IPS DF 6.9 (cell line): ENCODE data around the gene ADAMTS16.

ENCODE experiments used
- DNase-seq: peaks from one replicate; pipeline ENCODE4 v3.0.0-alpha.2; 2013; ENCODE audit warnings: low read depth, low spot score
- H3K27ac ChIP-seq: one replicate; pipeline ENCODE4 v1.5.1; 2013; ENCODE audit warnings: low read length, control low read depth
- H3K27me3 ChIP-seq: 2 replicates; pipeline ENCODE4 v1.6.1; 2013; ENCODE audit warnings: mild to moderate bottlenecking, low read length; ENCODE audit not compliant: control insufficient read depth, insufficient read depth
- H3K36me3 ChIP-seq: 2 replicates; pipeline ENCODE4 v1.6.1; 2013; ENCODE audit warnings: low read length; ENCODE audit not compliant: control insufficient read depth, insufficient read depth
- H3K4me1 ChIP-seq: 2 replicates; pipeline ENCODE4 v1.6.1; 2013; ENCODE audit warnings: low read length; ENCODE audit not compliant: control insufficient read depth, insufficient read depth
- H3K4me3 ChIP-seq: 2 replicates; pipeline ENCODE4 v1.5.1; 2013; ENCODE audit warnings: mild to moderate bottlenecking, low read length
- H3K9me3 ChIP-seq: 2 replicates; pipeline ENCODE4 v1.6.1; 2013; ENCODE audit warnings: low read length, inconsistent platforms; ENCODE audit not compliant: control insufficient read depth, insufficient read depth
- WGBS: extraction: QIAGEN DNeasy Blood & Tissue Kit; methylation state at CpG from one replicate; pipeline ENCODE4 v1.1.7; 2013; ENCODE audit warnings: mixed read lengths, missing lambda C conversion rate; ENCODE audit not compliant: insufficient read length, insufficient coverage; 5-methylcytosine and 5-hydroxymethylcytosine counted together

Gene ADAMTS16

DNA sequence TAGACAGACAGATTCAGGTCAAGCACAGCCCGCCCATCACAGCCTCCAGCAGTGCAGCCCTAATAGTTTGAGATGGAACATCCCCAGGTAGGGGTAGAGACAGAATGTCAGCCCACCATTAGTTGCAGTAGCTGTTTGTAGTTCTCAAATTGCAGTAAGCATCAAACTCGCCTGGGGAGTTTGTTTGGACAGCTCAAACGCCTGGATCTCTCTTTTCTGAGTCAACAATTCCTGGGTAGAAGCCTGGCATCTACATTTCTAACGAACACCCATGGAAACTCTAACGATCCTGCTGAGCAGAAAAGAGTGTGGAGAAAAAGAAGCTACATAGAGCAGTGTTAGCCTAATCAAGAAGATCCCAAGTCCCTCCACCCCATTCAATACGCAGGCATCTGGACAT lies 59.4 kb downstream of the ADAMTS16 start:
- no peak for DNase-seq
- Histone ChIP-seq H3K4me3 (no peak overlapping the region), H3K36me3 (no peaks in the 10 kb centered on the region), H3K9me3 (no peaks in the 10 kb centered on the region), H3K4me1 (0 out of 2 replicates have a peak, but pooled peaks cover 1% of the 10 kb centered on the region), H3K27me3 (no peaks in the 10 kb centered on the region), H3K27ac (no peak overlapping the region)
- no CpG with 5 or more reads among the region's 6 CpGs for WGBS

DNA sequence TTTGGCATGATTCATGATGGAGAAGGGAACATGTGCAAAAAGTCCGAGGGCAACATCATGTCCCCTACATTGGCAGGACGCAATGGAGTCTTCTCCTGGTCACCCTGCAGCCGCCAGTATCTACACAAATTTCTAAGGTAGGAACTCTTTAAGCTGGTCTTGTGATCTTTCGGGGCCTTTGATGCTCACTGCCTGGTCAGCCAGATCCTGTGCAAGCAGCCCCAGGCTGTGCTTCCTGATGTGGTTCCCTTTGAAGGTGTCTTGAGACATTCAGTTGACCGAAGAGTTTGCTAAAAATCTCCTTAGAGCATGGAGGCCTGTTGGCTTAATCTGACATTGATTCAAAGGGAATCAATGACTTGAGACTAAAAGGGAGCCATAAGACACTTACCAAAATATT lies 60.0 kb downstream of the ADAMTS16 start:
- DNase-seq, result no peak
- Histone ChIP-seq H3K36me3 (no peaks in the 10 kb centered on the region), H3K27me3 (no peaks in the 10 kb centered on the region), H3K9me3 (no peaks in the 10 kb centered on the region), H3K27ac (no peak overlapping the region), H3K4me3 (no peak overlapping the region), H3K4me1 (0 out of 2 replicates have a peak, but pooled peaks cover 1% of the 10 kb centered on the region)
- no CpG with 5 or more reads among the region's 5 CpGs for WGBS

DNA sequence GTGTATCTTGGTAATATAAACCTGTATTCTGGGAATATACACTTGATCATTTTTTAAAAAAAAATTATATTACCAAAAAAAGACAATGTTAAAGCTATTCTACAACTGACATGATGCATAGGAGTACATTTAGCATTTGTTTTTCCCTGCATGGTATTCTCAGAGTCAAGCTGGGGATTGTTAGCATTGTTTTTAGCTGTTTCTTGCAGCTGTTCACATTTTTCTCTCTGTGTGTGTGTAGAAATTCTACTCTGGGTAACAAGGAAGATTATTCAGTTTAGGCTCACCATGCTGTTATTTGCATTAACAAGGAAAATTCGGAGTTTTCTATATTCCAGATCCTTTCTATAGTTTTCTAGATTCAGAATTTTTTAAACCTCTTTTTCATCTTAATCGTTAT lies 62.2 kb downstream of the ADAMTS16 start:
- no peaks in the 10 kb centered on the region for H3K27me3 ChIP-seq
- H3K9me3 ChIP-seq, result no peaks in the 10 kb centered on the region
- WGBS, result no CpG with 5 or more reads among the region's 2 CpGs
- H3K27ac ChIP-seq, result no peak overlapping the region
- 0 out of 2 replicates have a peak, but pooled peaks cover 1% of the 10 kb centered on the region for H3K4me1 ChIP-seq
- no peak for DNase-seq
- no peaks in the 10 kb centered on the region for H3K36me3 ChIP-seq
- H3K4me3 ChIP-seq, result no peak overlapping the region

DNA sequence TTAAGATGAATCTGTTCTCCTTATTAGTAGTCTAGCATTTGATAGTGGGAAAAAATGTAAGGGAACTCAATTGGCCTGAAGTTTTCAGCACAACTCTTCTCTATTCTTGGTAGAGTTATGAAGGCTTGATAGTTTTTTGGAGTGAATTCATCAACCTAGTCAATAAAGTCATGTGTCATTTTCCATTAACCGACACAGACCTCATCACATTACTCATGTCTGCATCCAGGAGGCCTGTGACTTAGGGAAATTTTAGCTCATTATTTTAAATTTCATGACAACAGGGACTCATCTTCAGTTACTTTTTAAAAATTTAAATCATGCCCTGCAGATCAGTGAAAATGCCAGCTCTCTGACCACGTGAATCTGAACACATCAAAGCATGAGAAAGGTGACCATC lies 63.3 kb downstream of the ADAMTS16 start:
- no peak overlapping the region for H3K27ac ChIP-seq
- no peaks in the 10 kb centered on the region for H3K27me3 ChIP-seq
- DNase-seq, result no peak
- 0 out of 2 replicates have a peak, but pooled peaks cover 1% of the 10 kb centered on the region for H3K4me1 ChIP-seq
- H3K4me3 ChIP-seq, result no peak overlapping the region
- no peaks in the 10 kb centered on the region for H3K36me3 ChIP-seq
- H3K9me3 ChIP-seq, result no peaks in the 10 kb centered on the region
- no CpG with 5 or more reads among the region's 2 CpGs for WGBS

DNA sequence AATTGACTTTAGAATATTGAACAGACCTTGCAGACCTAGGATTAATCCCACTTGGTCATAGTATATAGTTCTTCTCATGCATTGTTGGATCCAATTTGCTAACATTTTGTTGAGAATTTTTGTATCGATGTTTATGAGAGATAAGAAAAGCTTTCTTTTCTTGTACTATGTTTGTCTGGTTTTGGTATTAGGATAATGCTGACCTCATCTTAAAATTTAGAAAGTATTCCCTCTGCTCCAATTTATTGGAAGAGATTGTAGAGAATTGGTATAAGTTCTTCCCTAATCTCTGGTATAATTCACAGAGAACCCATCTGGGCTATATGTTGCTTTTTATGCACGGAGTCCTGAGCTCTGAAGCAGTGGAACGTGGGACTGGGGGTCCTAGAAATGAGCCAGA lies 67.7 kb downstream of the ADAMTS16 start:
- no peak for DNase-seq
- no CpG with 5 or more reads among the region's 3 CpGs for WGBS
- H3K27ac ChIP-seq, result no peak overlapping the region

DNA sequence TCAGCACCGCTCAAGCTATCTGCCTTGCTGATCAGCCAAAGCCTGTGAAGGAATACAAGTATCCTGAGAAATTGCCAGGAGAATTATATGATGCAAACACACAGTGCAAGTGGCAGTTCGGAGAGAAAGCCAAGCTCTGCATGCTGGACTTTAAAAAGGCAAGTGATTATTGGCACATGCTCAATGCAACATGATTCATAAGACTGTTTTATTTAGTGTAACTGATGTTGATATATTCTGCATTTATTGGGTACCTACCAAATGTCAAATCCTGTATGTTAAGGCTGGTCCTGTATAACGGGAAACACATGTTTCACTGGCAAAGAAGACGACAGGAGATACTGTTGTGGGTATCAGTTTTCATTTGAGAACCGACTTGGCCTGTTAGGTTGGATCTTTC lies 69.0 kb downstream of the ADAMTS16 start:
- no peaks in the 10 kb centered on the region for H3K27me3 ChIP-seq
- no peak for DNase-seq
- H3K4me3 ChIP-seq, result no peak overlapping the region
- H3K9me3 ChIP-seq, result no peaks in the 10 kb centered on the region
- H3K36me3 ChIP-seq, result no peaks in the 10 kb centered on the region
- H3K27ac ChIP-seq, result no peak overlapping the region
- no peaks in the 10 kb centered on the region for H3K4me1 ChIP-seq
- WGBS, result no CpG with 5 or more reads among the region's 5 CpGs

More for the DNA sequence above, 67.7 kb downstream of the ADAMTS16 start:
- Histone ChIP-seq H3K4me3 (no peak overlapping the region), H3K36me3 (no peaks in the 10 kb centered on the region), H3K27me3 (no peaks in the 10 kb centered on the region), H3K9me3 (no peaks in the 10 kb centered on the region), H3K4me1 (no peaks in the 10 kb centered on the region)

DNA sequence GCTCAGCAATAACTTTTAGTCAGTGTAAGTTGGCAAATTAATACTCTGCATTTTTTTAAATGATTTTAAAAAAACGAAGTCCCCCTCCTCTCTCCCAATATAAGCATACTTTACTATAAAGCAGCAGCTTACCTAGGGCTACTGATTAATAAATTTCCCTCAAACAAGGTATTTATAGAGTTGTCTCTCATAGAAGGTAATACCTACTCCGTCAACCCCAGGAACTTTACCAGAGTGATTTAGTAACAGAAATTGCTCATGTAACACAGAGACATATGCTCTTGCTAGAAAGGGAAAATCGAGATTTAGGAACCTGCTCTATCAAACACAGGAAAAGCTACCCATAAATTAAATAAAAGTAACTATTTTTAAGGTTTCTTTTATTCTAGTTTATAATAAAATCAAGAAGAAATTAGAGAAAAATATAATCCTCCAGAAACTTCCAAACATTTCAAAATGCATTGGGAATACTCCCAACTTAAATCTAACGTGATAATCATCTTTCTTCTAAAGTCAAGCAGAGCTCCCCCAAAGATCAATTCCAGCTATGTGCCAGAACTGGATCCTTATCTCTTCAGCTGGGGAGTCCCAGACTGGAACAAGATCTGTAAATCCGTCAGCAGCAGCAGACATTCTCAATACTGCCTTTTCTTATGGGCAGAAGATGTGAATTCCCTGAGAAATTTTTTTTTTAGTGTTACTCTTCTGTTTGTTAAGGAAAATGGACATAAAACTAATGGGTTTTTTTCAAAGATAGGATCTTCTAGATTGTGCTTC lies 69.6 kb downstream of the ADAMTS16 start:
- H3K4me3 ChIP-seq, result no peak overlapping the region
- no peaks in the 10 kb centered on the region for H3K9me3 ChIP-seq
- H3K4me1 ChIP-seq, result no peaks in the 10 kb centered on the region
- H3K36me3 ChIP-seq, result no peaks in the 10 kb centered on the region
- WGBS, result no CpG with 5 or more reads among the region's 5 CpGs
- no peak overlapping the region for H3K27ac ChIP-seq
- DNase-seq, result no peak
- H3K27me3 ChIP-seq, result no peaks in the 10 kb centered on the region

DNA sequence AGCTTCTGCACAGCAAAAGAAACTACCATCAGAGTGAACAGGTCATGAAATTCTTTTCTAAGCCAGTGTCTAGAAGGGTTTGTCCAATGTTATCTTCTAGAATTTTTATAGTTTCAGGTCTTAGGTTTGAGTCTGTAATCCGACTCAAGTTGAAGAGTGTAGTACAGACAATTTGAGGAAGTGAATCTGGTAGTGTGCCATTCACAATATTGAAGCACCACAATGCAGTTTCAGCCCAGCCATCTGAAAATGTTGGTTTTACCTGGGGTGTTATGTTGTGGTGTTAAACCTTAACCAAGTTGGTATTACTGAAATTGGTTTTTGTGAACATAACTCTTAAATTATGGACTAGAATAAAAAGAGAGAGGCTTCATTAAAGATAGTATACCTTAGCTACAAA lies 77.2 kb downstream of the ADAMTS16 start:
- Histone ChIP-seq H3K9me3 (no peaks in the 10 kb centered on the region), H3K4me1 (no peaks in the 10 kb centered on the region)
- DNase-seq, result no peak

DNA sequence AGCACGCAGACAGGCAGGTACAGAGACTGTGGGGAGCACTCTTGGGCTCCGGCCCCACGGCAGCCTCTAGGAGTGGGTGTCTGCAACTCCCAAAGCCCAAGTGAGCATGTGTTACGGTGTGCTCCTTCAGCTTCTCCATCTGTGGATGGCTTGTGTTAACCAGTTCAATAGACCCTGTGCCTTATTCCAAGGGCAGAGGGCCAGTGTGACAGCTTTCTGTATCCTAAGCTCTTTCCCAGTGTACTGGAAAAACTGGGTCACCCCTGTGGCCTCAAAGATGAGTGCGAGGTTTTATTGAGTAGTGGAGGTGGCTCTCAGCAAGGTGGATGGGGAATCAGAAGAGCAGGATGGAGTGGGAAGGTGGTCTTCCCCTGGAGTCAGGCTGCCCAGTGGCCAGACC lies 78.3 kb downstream of the ADAMTS16 start:
- Histone ChIP-seq H3K36me3 (no peaks in the 10 kb centered on the region), H3K27ac (no peak overlapping the region), H3K4me1 (no peaks in the 10 kb centered on the region), H3K9me3 (no peaks in the 10 kb centered on the region), H3K4me3 (no peak overlapping the region), H3K27me3 (no peaks in the 10 kb centered on the region)
- no peak for DNase-seq
- WGBS, result no CpG with 5 or more reads among the region's 5 CpGs

More for the DNA sequence above, 77.2 kb downstream of the ADAMTS16 start:
- no CpG with 5 or more reads among the region's 1 CpG for WGBS
- H3K4me3 ChIP-seq, result no peak overlapping the region
- H3K36me3 ChIP-seq, result no peaks in the 10 kb centered on the region
- no peaks in the 10 kb centered on the region for H3K27me3 ChIP-seq
- H3K27ac ChIP-seq, result no peak overlapping the region

DNA sequence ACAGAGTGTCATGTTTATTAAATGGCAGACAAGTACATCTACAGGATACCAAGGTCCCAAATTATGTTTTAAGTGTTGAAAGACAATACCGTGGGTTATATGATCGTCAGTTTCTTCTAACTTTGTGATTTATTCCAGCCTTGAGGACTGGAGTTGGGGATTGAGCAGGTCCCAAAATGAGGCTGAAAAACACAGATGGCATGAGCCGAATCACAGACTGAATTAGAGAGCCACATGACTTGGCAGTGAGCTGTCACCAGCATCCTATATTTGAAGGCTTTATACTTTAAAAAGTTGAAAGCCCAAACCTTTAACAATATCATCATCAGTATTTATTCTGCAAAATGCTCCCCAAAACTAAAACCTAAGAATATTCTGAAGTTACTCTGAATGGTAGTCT lies 79.4 kb downstream of the ADAMTS16 start:
- Histone ChIP-seq H3K27me3 (no peaks in the 10 kb centered on the region), H3K27ac (no peak overlapping the region), H3K9me3 (no peaks in the 10 kb centered on the region), H3K4me3 (no peak overlapping the region), H3K36me3 (no peaks in the 10 kb centered on the region), H3K4me1 (no peaks in the 10 kb centered on the region)
- no peak for DNase-seq
- WGBS, result no CpG with 5 or more reads among the region's 3 CpGs
